Brain microvascular endothelial cell (primary cell): ENCODE measurements around the gene RRP1.

ENCODE experiments used
- DNase-seq: peaks from one replicate; pipeline ENCODE4 v3.0.0-alpha.2; 2020
- H3K27ac ChIP-seq: fragments of 250-450 bp; sonication (Bioruptor Pico); 2 replicates; pipeline ENCODE4 v1.5.1; 2020; ENCODE audit warnings: mild to moderate bottlenecking, moderate library complexity
- H3K27me3 ChIP-seq: fragments of 250-450 bp; sonication (Bioruptor Pico); replicated peaks from 2 replicates; pipeline ENCODE4 v1.5.1; 2020; ENCODE audit warnings: mild to moderate bottlenecking
- H3K36me3 ChIP-seq: fragments of 250-450 bp; sonication (Bioruptor Pico); replicated peaks from 2 replicates; pipeline ENCODE4 v1.5.1; 2020; ENCODE audit warnings: mild to moderate bottlenecking
- H3K4me3 ChIP-seq: 2 replicates; pipeline ENCODE4 v1.5.1; 2011; ENCODE audit warnings: low read depth, mild to moderate bottlenecking, control low read depth, low read length, moderate library complexity
- in situ Hi-C: cut with HindIII; loops from 2 replicates; pipeline ENCODE4 v1.10.0; 2017; ENCODE audit warnings: low sequenced_read_pairs, low pct_ligation_motif_present
- TF ChIP-seq, protein P1 (sequence below): IDR thresholded peaks from 2 replicates; pipeline ENCODE4 v1.5.1; 2011; ENCODE audit warnings: low read depth, mild to moderate bottlenecking, moderate library complexity, low read length, control low read depth, inconsistent platforms; ENCODE audit errors: missing control alignments

RRP1 gene

DNA sequence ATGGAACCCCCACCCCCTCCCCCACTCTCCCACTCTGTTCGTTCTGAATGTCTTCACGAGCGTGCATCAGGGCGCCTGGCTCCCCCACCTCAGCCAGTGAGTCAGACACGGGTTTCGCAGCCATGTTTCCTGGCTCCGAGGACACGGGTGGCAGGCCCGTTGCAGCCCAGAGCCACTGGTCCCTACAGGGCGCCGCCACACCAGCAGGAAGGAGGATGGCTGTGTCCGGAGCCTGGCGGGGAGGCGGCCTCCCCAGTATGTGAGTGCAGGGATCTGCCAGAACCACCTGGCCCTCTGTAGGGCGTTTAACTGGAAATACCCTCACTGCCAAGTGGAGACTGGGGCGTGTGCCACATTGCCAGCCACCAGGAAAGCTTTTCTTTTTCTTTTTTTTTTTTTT, 31.8 kb upstream of the RRP1 start:
- Histone ChIP-seq H3K36me3 (peaks cover 70% of the 10 kb centered on the region), H3K27ac (no peak overlapping the region), H3K4me3 (no peak overlapping the region), H3K27me3 (no peaks in the 10 kb centered on the region)
- in situ Hi-C loops = no loop called here
- DNase-seq = no peak
- TF ChIP-seq, protein P1, sequence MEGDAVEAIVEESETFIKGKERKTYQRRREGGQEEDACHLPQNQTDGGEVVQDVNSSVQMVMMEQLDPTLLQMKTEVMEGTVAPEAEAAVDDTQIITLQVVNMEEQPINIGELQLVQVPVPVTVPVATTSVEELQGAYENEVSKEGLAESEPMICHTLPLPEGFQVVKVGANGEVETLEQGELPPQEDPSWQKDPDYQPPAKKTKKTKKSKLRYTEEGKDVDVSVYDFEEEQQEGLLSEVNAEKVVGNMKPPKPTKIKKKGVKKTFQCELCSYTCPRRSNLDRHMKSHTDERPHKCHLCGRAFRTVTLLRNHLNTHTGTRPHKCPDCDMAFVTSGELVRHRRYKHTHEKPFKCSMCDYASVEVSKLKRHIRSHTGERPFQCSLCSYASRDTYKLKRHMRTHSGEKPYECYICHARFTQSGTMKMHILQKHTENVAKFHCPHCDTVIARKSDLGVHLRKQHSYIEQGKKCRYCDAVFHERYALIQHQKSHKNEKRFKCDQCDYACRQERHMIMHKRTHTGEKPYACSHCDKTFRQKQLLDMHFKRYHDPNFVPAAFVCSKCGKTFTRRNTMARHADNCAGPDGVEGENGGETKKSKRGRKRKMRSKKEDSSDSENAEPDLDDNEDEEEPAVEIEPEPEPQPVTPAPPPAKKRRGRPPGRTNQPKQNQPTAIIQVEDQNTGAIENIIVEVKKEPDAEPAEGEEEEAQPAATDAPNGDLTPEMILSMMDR = no peak

DNA sequence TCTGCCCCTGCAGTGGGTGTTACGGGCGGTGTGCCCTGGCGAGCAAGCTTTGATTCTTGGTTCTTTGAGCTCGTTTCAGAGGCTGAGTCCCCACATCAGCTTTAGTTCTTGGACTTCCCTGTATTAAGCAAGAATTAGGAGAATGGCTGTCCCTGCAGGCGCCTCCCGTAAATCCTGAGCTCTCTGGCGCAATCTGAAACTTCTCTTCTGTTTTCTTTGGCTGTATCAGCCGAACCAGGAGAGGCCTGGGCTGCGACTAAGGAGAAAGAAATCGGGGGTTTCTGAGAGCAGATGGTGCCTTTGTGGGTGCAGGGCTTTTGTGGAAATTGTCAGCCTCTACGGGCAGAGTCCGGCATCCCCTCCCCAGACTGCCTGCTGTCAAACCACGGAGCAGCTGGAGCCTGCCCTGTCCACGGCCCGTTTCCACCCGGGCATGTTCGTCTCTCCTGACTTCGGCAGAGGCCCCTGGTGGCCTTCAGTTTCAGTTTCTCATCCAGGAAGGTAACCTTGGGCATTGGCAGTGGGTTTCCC, 31.2 kb upstream of the RRP1 start:
- no peaks in the 10 kb centered on the region for H3K27me3 ChIP-seq
- in situ Hi-C loops = no loop called here
- H3K27ac ChIP-seq = no peak overlapping the region
- H3K4me3 ChIP-seq = no peak overlapping the region
- TF ChIP-seq, protein P1 = no peak
- peaks cover 65% of the 10 kb centered on the region for H3K36me3 ChIP-seq
- DNase-seq = no peak

DNA sequence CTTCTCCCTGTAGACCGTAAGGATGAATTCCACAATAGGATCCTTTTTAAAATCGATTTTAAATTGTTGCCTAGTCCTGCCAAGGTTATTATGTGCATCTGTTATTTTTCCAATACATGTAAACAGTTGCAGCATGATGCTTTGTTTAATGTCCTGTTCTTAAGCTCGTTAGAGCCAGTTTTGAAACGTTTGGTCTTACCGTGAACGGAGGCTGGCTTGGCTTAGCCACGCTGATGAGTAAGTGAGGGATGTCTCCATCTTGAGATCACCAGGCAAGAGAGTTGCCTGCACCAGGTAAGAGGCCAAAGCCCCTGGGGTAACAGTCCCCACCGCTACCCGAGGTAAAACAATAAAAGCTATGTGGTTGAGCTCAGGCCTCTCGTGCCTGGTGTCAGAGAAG, 30.6 kb upstream of the RRP1 start:
- no peak for DNase-seq
- peaks cover 62% of the 10 kb centered on the region for H3K36me3 ChIP-seq
- in situ Hi-C loops = no loop called here
- H3K27ac ChIP-seq = no peak overlapping the region
- TF ChIP-seq, protein P1 = no peak
- no peaks in the 10 kb centered on the region for H3K27me3 ChIP-seq
- no peak overlapping the region for H3K4me3 ChIP-seq

DNA sequence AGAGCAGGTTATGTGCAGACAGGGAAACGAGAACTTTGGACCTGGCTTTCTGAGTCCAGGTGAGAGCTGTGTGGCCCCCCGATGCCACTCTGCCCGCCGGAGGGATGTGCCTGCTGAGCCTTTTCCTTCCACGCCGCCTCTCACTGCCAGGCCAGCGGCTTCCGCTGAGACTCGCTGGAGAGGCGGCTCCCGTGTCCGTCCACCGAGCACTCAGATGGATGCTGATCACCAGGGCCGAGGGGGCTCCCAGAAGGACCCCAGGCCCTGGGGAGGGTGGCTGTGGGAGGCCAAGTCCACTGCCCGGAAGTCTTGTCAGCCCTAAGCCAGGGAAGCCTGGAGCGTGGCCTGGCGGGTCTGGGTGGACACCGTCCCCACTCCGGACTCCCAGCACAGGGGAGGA, 29.7 kb upstream of the RRP1 start:
- in situ Hi-C loops = no loop called here
- DNase-seq = no peak
- H3K36me3 ChIP-seq = peaks cover 57% of the 10 kb centered on the region
- no peak overlapping the region for H3K27ac ChIP-seq
- H3K27me3 ChIP-seq = no peaks in the 10 kb centered on the region
- TF ChIP-seq, protein P1 = no peak
- H3K4me3 ChIP-seq = no peak overlapping the region

DNA sequence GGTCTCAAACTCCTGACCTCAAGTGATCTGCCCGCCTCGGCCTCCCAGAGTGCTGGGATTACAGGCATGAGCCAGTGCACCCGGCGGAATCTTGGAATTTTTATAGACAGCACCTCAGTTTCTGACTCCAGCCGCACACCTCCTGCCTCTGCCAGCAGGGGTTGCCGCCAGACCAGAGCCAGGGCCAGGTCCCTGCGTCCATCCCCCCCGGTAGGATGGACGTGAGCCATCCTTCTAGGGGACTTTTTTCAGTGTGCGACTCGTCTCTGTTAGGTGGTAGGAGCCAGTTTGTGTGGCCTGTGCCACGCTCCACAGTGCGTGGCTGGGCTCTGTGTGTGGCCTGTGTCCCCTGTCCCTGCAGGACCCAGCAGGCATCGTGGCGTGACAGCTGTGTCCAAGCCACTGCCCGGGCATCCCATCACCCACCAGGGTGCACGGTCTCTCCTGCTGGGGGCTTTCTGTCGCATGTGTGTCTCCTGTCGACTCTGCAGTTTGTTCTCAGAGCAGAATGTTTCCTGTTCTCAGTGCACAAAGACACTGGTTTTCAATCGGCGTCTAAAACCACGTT, 28.9 kb upstream of the RRP1 start:
- H3K36me3 ChIP-seq = peaks cover 51% of the 10 kb centered on the region
- in situ Hi-C loops = no loop called here

More for the DNA sequence above, 28.9 kb upstream of the RRP1 start:
- Histone ChIP-seq H3K27ac (no peak overlapping the region), H3K4me3 (no peak overlapping the region), H3K27me3 (no peaks in the 10 kb centered on the region)
- TF ChIP-seq, protein P1 = peak; percentile 12
- DNase-seq = no peak
